ENCODE results near the gene TRIM58.

TRIM58 gene

DNA sequence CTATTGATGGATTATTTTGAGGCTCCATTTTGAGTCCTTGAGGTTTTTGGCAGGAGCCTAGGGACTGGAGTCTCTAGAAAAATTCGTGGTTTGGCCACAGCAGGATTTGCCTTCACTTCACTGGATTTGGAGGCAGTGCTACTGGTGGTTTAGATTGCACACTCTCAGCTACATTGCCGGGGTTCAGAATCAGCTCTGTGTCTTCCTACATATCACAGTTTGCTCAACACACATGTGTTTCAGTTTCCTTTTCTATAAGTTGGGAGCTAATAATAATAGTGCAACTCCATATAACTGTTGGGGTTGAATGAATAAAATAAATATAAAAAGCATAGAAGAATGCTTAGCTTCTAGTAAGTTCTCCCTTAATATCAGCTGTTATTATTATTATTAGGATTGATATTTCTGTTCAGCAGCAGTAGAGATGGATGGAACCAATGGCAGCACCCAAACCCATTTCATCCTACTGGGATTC lies 38.2 kb downstream of the TRIM58 start, which contains the start of gene OR2W3:
TSS of gene OR2W3 (plus strand) at position 425 of the 475 bp plus-strand sequence. CDS start at position 425, 0 bp downstream.
- no peak for DNase-seq

GRCh38 chr1:247895976-247896375 lies 39.0 kb downstream of the TRIM58 start:
- DNase-seq, result no peak

GRCh38 chr1:247904122-247904521 lies 47.1 kb downstream of the TRIM58 start:
- DNase-seq, result no peak

GRCh38 chr1:247905181-247905580 lies 48.2 kb downstream of the TRIM58 start:
- DNase-seq, result no peak

DNA sequence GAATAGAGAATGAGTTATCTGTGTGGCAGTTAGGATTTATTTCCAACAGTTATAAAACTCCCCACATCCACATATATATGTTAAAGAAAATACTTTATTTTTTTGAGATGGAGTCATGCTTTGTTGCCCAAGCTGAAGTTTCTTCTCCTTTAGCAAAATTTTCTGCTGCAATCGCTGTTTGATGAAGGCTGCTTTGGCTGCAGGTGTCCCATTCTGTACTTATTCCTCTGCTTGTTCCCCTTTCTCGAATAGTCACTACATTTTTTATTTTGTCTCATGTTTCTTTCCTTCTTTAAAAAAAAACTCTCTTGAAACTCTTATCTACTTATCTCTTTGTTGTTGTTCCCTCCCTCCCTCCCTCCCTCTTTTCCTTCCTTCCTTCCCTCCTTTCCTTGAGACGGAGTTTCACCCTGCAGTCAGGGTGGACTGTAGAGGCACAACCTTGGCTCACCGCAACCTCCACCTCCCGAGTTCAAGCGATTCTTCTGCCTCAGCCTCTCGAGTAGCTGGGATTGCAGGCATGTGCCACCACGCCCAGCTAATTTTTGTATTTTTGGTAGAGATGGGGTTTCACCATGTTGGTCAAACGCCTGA lies 49.0 kb downstream of the TRIM58 start:
- DNase-seq, result no peak

- no peak for DNase-seq
These were observed 49.6 kb downstream of the TRIM58 start for GRCh38 chr1:247906504-247907047.

GRCh38 chr1:247908766-247909165 lies 51.8 kb downstream of the TRIM58 start:
- no peak for DNase-seq

- no peak for DNase-seq
These were observed 56.8 kb downstream of the TRIM58 start for GRCh38 chr1:247913786-247914185.

DNA sequence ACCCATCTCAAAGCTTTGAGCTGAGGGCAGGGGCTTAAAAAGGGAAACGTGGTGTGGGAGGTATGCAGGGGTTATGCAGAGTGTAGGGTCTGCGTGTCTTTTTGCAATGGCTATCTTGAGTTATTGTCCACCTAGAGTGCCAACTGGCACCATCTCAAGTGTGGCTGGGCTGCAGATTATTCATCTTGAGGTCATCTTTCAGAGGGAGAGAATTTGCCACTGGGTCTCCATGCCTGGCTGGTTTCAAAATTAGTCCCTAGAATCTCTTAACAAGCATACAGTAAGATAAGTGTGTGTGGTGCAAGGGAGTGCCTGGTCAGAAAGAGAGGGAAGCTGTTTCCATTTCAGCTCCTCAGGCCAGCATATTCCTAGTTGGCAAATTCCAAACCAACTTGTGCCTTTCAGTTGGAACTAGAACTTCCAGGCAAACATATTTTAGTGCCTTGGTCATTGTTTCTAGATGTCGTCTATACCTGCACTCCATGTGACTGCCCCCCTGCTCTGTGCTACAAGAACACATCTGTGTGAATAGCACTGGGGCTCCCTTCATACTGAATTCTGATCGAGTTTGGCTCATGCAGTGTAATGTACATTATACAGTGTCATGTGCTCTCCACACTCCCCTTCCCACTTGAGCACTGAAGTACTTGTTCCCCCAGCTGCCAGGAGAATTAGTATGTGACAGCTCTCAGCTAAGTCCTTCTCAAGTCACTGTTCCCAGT lies 58.1 kb downstream of the TRIM58 start:
- DNase-seq, result no peak

DNA sequence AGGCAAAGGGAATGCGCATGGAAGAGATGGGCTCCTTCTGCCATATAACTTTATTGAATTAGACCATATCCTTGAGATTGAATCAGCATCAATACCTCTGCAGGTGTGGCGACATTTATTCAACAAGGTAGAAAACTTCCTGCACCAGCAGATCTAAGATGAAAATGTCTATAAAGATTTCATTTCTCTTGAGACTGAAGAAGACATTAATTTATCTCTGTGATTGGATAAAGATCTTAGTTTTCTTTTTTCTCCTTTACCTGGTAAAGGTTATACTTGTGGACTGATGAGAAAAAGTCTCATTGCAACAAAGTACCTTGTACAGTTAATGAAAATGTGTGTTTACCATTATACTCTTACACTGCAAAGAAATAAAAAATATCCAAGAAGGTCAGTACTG lies 63.0 kb downstream of the TRIM58 start, which contains the start of gene OR2T8:
TSS of gene OR2T8 (plus strand) at position 301 of the 400 bp plus-strand sequence. CDS start 766 bp downstream, outside the sequence.
- no peak for DNase-seq

- DNase-seq, result no peak
These were observed 67.0 kb downstream of the TRIM58 start for GRCh38 chr1:247923941-247924340.

GRCh38 chr1:247924868-247925267 lies 67.9 kb downstream of the TRIM58 start, which contains the start of gene OR2AJ1:
Gene OR2AJ1 (plus strand): TSS chr1:247924889. CDS start chr1:247933769, 8,880 bp downstream.
- DNase-seq, result no peak

All from NCI-H2227 treated with DMSO at 0.1 percent for 48 hours (cell line).